ENCODE results near the gene SART1.
A peak's percentile ranks its signal among the peaks of the same experiment; 100 is the strongest.

Gene SART1, protein sequence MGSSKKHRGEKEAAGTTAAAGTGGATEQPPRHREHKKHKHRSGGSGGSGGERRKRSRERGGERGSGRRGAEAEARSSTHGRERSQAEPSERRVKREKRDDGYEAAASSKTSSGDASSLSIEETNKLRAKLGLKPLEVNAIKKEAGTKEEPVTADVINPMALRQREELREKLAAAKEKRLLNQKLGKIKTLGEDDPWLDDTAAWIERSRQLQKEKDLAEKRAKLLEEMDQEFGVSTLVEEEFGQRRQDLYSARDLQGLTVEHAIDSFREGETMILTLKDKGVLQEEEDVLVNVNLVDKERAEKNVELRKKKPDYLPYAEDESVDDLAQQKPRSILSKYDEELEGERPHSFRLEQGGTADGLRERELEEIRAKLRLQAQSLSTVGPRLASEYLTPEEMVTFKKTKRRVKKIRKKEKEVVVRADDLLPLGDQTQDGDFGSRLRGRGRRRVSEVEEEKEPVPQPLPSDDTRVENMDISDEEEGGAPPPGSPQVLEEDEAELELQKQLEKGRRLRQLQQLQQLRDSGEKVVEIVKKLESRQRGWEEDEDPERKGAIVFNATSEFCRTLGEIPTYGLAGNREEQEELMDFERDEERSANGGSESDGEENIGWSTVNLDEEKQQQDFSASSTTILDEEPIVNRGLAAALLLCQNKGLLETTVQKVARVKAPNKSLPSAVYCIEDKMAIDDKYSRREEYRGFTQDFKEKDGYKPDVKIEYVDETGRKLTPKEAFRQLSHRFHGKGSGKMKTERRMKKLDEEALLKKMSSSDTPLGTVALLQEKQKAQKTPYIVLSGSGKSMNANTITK

DNA sequence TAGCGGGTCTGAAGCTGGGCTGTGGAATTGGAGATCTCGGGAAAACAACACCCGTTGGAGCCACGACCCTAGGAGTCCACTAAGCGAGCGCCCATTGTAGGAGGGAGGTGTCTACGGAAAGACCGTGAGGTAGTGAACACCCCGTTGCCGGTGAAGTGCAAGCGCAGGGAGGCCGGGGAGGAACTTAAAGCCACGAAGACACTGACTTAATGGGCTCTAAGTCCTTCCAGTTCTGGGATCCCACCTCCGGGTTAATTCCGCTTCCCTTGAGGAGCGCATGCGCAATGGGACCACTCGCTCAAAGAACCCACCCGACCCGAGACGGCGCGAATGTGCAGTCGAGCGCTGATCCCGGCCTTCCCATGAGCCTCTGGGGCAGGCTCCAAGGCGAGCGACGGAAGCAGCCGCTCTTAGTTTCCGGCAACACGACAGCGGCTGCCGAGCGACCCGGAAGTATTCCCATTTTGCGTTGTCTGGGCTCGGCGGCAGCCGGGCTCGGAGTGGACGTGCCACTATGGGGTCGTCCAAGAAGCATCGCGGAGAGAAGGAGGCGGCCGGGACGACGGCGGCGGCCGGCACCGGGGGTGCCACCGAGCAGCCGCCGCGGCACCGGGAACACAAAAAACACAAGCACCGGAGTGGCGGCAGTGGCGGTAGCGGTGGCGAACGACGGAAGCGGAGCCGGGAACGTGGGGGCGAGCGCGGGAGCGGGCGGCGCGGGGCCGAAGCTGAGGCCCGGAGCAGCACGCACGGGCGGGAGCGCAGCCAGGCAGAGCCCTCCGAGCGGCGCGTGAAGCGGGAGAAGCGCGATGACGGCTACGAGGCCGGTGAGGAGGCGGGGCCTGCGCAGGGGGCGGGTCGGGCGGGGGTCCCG, at the start of gene SART1:
SART1 (plus strand) TSS at position 468 of the 874 bp plus-strand sequence; CDS start at position 515, 47 bp downstream.
- DNase-seq (ENCODE audit: low spot score), result peak; percentile 98

DNA sequence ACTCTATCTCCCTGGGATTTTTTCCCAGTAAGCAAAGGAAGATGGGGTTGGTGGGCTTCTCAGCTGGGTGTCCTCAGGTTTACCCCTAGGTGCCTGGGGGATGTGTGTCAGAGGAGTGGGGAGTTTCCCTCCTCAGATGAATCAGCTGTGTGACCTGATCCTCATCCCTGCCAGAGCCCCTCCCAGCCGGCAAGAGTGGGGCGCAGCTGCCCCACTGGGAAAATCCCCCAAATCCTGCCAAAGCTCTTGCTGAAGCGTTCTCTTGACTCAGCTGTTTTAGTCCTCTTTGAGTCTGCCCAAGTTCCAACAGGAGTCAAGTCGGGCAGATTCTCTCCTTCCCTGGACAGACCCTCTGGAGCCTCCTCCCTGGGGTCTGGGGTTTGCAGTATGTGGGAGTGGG, 48.7 kb upstream of the SART1 start:
- DNase-seq (ENCODE audit: low spot score), result no peak

DNA sequence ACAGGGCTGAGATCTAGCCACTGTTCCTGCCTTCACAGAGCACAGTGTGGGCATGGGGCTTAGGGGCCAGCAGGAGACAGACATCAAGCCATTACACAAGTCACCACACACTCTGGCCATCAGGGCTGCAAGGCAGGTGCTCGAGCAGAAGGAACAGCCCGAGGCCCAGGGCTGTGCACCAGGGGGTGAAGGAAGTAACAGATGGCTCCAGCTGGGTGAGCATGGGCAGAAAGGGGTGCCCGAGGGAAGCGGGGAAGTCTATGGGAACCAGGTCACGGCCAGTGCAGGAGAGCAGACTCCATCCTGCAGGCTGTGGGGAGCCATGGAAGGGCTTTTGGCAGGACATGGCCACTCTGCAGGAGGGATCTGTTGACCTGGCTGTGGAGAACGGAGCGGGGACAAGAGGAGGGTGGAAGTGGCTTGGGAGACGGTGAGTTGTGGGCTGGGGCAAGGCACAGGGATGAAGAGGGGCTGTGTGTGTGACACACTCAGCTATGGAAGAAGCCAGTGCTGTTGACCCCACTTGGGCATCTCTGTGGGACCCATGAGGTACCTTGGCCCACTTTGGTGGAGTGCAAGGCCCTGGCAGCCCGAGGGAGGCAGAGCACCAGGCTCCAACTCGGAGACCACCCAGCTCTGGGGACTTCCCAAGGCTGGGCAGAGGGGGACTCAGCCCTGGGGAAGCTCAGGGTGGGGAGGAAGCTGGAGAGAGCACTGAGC, 46.3 kb upstream of the SART1 start:
- no peak for DNase-seq (ENCODE audit: low spot score)

DNA sequence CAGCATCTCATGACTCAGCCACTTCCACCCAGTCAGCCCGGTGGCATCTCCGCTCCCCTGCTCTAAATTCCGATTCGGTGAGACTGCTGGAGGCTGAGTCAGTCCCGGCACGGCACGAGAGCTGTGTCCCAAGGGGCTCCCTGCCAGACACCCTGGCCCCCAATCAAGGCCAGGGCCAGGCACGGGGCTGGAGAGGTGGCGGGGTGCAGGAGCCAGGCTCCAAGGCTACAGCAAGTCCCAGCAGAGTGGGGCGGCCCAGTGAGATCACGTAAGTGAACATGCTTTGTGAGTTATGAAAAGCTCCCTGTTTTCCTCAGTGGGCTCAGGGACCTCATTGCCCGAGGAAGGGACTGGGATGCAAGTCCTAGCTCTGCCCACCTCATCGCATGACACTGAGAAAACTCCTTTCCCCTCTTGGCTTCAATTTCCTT, 45.7 kb upstream of the SART1 start:
- no peak for DNase-seq (ENCODE audit: low spot score)

DNA sequence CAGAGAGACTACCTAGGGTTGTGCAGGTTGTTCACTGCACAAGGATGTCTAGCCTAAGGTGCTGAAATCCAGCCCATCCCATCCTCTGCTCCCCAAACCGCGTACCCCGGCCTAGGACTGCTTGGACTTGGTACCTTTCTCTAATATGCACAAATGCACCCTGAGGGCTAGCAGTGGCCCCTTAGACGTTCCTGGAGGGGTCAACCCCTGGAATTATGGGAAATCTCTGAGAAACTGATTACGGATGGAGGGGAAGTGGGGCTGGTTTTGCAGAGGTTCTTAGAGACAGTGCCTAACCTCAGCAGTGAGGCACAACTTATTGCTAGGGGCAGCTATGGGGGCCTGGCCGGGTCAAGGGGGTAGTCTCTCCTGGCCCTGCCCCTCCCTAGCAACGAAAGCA, 45.1 kb upstream of the SART1 start:
- no peak for DNase-seq (ENCODE audit: low spot score)

DNA sequence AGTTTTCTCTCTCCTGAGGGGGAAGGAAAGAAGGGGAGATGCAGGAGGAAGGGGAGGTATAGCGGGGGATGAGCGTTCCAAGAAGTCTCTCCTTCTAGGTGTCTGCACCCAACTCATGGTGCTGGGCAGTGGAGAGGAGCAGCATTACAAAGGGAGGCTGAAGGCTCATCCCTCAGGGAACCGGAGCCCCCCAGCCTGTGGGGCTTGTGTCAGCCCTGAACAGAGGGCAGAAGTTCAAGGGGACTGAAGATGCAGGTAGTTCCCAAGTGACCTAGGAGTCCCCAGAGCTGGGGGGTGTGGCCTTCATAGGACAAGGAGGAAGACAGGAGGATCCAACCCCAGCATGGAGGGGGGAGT, 44.5 kb upstream of the SART1 start:
- DNase-seq (ENCODE audit: low spot score), result no peak

DNA sequence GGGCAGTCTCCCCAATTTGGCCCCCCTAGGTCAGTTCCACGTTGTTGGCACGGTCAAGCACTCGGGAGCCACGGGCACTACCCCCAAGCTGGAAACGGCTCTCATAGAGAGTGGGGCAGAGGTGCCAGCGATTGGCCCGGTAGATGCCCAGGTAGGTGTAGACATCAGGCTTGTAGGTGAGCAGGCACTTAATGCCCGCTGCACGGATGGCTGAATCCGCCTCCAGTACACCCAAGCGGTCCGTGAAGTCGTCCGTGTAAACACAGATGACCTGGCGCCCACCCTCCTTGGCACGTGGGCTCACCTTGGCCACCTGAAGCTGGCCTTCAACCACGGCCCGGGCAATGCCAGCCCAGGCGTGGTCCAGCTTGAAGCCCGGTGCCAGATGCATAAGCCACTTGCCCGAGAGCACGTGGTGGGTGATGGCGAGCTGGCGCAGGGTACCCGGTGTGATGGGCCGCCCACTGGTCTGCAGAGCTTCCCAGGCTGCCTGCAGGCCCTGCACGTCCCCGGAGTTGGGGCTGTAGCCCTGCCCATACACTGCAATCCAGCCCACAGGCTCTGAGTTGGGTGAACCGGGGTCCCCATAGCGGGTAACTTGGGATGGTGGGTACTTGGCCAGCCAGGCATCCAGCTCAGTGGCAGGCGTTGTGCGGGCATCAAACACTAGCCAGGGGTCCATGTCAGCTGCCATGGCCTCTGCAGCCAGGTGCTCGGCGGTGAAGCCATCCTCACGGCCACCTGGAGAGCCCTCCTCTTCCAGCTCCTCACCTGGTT, 43.9 kb upstream of the SART1 start:
- no peak for DNase-seq (ENCODE audit: low spot score)

DNA sequence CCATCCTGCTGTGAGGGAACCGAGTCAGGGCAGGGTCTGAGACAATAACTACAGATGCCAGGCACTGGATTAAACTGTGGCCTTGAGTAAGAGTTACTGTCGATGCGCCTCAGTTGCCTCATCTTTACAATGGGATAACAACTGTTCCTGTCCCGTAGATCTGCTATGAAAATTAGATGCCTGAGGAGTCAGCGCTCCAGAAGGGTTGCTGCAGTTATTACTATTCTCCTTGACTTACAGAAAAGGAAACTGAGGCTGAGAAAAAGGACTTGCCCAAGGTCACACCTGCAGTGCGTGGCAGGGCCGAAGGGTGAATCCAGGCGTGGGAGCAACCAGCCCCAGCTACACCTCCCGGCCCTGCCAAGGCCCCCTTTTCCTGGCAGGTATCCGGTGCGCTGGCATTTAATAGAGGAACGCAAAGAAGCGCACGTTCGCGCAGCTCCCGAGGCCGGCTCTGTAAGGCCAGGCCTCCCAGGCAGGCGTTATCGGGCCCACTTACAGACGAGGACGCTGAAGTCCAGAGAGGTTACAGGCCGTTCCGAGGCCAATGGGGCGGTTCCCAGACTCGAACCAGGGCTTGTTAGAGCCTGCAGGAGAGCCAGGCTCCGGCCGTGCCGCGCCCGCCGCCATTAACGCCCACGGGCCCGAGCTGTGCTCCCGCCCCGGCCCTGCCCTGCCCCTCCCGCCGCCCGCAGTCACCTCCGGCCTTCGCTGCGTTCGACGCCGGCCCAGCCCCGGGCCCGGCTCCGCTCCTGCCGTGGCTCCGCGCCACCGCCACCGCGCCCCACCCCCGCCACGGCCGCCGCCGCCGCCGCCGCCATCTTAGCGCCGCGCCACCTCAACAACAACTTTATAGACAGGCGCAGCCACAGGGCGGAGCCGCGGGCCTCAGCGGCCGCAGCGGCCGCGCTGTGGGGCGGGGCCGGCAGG, 43.1 kb upstream of the SART1 start, which contains the start of gene C11orf68:
C11orf68 (minus strand) TSS at position 852 of the 930 bp plus-strand sequence; CDS start at position 821, 31 bp downstream.
- DNase-seq (ENCODE audit: low spot score), result no peak

DNA sequence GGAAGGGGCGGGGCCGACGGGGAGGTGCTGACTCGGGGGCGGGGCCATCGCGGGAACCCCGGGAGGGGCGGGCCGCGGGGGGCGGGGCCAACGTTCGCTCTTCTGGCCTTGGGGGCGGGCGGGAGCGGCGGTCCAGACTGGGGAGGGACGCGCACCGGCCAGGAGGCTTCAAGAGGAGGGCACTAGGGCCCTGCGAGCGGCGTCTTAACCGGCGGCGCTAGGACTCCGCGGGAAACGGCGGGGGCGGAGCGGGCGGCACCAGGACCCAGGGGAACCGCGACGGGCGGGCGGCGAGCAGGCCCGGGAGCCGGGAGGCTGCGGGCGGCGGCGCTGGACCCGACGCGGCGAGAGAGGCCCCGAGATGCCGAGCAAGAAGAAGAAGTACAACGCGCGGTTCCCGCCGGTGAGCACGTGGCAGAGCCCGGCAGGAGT, 42.4 kb upstream of the SART1 start, which contains the start of gene DRAP1:
DRAP1 (plus strand) TSS at position 286 of the 432 bp plus-strand sequence; CDS start at position 362, 76 bp downstream.
- peak; percentile 98 for DNase-seq (ENCODE audit: low spot score)

DNA sequence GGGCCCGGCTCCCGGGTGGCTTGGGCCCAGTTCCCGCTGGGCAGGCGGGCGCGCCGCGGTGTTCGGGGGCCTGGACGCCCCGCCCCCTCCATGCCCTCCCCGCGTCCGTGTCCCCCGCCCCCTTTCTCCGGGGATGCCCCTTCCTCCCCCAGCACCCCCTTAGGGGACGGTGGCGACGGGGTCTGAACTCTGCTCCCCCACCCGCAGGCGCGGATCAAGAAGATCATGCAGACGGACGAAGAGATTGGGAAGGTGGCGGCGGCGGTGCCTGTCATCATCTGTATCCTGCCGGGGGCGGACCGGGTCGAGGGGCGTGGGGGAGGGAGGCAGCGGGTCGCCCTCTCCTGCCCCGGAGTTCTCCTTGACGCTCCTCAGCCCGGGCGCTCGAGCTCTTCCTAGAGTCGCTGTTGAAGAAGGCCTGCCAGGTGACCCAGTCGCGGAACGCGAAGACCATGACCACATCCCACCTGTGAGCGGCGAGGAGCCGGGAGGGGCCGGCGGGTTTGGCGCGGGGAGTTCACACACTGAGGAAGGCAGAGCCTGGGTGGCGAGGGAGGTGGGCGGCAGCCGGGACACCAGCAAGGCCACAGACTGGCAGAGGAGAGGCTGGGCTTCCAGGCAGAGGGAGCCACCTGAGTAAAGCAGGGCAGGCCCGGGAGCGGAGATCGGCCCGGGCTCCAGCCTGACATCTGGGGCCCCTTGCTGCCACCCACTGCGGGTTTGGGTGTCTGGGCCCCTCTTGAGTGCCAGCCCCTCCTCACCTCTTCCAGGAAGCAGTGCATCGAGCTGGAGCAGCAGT, 41.8 kb upstream of the SART1 start:
- DNase-seq (ENCODE audit: low spot score), result no peak

DNA sequence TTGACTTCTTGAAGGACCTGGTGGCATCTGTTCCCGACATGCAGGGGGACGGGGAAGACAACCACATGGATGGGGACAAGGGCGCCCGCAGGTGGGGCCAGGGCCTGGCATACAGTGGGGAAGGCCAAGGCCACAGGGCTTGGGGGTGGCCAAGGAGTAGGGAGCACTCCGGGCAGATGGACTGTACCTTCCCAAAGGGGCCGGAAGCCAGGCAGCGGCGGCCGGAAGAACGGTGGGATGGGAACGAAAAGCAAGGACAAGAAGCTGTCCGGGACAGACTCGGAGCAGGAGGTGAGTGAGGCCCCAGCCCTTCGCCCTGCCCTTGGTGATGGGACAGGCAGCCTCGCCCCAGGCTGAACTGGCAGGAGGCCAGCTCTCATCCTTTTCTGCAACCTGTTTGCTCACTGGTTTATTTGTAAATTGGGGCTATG, 41.1 kb upstream of the SART1 start:
- no peak for DNase-seq (ENCODE audit: low spot score)

DNA sequence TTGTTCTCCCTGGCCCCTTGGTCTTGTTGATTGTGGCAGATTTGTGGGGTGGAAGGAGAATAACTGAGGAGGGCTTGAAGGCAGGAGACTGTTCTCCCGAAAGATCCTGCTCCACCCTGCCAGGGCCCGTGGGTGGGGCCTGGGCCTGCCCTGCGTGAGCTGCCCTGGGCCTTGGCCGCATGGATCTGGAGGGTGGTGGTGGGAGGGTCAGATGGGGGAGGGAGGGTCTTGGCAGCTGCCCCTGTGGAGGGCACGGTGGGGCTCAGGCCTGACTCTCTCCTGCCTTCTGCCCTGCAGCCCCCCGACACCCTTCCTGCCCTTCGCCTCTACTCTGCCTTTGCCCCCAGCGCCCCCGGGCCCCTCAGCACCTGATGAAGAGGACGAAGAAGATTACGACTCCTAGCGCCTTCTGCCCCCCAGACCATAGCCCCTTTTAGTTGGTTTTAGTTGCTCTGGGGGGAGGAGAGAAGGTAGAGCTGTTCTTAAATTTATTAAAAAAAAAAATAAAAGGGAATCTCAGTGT, 40.4 kb upstream of the SART1 start:
- DNase-seq (ENCODE audit: low spot score), result no peak

DNA sequence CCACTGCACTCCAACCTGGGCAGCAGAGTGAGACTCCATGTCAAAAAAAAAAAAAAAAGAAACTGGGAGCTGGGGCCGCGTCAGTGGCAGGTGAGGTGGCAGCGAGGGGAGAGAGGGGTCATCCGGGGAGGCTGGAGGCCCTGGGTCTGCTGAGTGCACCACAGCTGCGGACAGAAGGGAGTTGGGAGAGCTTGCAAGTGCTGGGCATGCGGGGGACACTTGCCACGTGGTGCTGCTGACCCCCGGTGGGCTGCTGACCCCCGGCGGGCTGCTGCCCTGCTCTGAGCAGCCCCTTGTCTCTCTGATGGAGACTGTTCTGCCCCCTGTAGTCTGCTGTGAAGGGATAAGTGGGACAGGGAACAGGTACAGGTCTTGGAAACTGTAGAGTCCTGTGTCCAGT, 39.7 kb upstream of the SART1 start:
- DNase-seq (ENCODE audit: low spot score), result no peak

DNA sequence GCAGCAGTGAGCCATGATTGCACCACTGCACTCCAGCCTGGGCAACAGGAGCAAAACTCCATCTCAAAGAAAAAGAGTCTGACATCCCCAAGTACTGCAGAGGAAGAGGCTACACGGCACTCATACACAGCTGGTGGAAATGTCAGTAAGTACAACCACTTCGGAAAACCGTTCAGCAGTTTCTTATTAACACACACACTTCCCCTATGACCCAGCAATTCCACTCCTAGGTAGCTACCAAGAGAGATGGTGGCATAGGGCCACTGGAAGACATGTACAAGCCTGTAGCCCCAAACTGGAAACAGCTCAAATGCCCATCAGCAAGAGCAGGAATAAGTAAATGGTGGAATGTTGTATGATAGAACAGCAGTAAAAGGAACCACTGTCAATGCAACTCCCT, 39.0 kb upstream of the SART1 start:
- DNase-seq (ENCODE audit: low spot score), result no peak

DNA sequence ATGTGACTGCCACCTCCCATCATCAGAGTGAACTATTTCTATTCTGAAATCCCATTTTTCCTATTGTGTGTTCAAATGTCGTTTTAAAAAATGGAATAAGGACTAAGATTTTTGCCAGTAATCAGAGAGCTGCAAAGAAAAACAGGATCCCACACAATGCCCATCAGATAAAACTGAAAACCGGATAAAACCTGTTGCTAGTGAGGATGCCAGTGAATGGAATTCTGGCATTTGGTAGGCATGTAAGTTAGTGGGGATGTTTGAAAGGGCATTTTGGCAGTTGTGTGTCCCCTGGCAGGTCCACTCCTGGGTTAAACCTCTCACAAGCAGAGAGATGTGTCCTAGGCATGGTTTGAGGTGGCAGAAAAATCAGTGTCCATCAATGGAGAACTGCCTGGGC, 36.1 kb upstream of the SART1 start:
- DNase-seq (ENCODE audit: low spot score), result no peak

DNA sequence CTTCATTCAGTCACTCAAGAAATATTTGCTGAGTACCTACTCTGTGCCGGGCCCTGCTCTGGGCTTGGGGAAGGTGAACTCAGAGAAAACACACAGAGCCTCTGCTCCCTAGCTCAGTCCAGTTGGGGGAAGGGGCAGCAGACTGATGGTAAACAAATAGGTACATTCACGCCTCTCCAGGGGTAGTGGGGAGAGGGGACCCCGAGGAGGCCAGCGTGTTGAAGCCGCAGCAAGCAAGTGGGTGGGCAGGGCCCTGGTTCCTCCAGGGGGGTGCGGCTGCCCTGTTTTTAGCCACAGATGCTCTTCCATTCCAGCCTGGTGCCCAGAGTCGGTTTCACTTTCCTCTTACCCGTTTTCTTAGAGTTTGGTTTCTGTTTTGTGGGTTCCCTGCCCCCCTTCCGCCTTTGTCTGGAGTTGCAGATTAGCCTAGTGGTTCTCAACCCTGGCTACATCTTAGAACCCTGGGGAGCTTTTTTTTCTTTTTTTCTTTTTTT, 33.6 kb upstream of the SART1 start:
- peak; percentile 83 for DNase-seq (ENCODE audit: low spot score)

DNA sequence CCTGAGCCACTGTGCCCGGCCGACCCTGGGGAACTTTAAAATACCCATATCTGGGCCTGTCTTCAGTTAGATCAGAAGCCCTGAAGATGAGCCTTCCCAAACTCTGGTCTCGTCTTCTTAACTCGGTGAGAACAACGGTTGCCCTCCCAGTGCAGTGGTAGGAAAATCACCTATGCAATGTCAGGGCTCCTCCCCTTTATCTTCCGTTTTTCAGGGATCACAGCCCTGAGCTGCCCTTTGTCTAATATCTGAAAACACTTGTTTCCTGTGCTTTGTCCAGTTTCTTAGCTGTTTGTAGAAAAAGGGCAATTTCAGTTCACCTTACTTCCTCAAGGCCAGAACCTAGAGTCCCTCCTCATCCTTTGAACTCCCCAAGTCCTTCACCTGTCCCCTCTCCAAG, 32.9 kb upstream of the SART1 start:
- DNase-seq (ENCODE audit: low spot score), result no peak
